HepG2 (cell line): Measurements from ENCODE around the gene NMT2. TPM values are rescaled to one million over a fixed set of nuclear protein-coding genes. Genes with fewer than 3 reads are reported as not detected.

Experiments used
- ATAC-seq: fragments of 200-7000 bp; cut with Tn5 transposase; 3 replicates; pipeline ENCODE4 v1.9.1; 2020; ENCODE audit warnings: mild to moderate bottlenecking, moderate library complexity
- BruUV-seq: library from RNA; stranded (reverse); fragments of 400-500 nt; replicated peaks from 2 replicates; lab custom pipeline; 2021; lab: Mats Ljungman, UMichigan
- CTCF ChIA-PET: fragments of 300-600 bp; formaldehyde crosslinking; extraction: SDS; loops from one replicate; lab custom pipeline; 2021; ENCODE audit warnings: low total read pairs, inconsistent platforms, low intra/inter-chr PET ratio; lab: Yijun Ruan, JAX
- POLR2A ChIA-PET: fragments of 350-600 bp; sonication (Branson Sonifier 250); formaldehyde crosslinking; loops from one replicate; lab custom pipeline; 2020; ENCODE audit warnings: antibody characterized with exemption, inconsistent platforms; lab: Yijun Ruan, JAX
- DNase-seq: peaks from one replicate; pipeline ENCODE4 v3.0.0-alpha.2; 2015; ENCODE audit warnings: low spot score
- FAIRE-seq: peaks from 3 replicates; lab custom pipeline; 2011; peaks lifted over from hg19 to GRCh38; lab: Jason Lieb, UNC
- H2AFZ ChIP-seq: one replicate; pipeline ENCODE4 v1.6.1; 2011; ENCODE audit warnings: low read length, inconsistent platforms
- H3K27ac ChIP-seq: fragments of 300-600 bp; 3 replicates; pipeline ENCODE4 v1.8.0; 2011; ENCODE audit warnings: mixed run types, mild to moderate bottlenecking, mixed read lengths, low read length, inconsistent platforms; ENCODE audit not compliant: insufficient read depth; ENCODE audit errors: extremely low read length
- H3K27me3 ChIP-seq, 2 experiments: fragments of 200-600 bp in 1 of 2; 2 replicates in 1 of 2; 3 replicates in 1 of 2; pipeline versions ENCODE4 v1.6.0 to v1.8.0; 2011; ENCODE audit warnings: low read length in 2 of 2, mild to moderate bottlenecking in 2 of 2, moderate library complexity in 2 of 2, inconsistent platforms in 1 of 2; ENCODE audit not compliant: insufficient read depth in 2 of 2, control insufficient read depth in 1 of 2
- H3K36me3 ChIP-seq, 2 experiments: fragments of 200-600 bp in 1 of 2; replicated peaks in 1 of 2; 2 replicates in 1 of 2; 3 replicates in 1 of 2; pipeline versions ENCODE4 v1.5.1 to v1.8.0; 2011; ENCODE audit warnings: low read length in 2 of 2, inconsistent platforms in 1 of 2; ENCODE audit not compliant: insufficient read depth in 2 of 2, control insufficient read depth in 1 of 2
- H3K4me1 ChIP-seq: 2 replicates; pipeline ENCODE4 v1.5.1; 2012; ENCODE audit warnings: low read length, inconsistent platforms; ENCODE audit not compliant: insufficient read depth
- H3K4me2 ChIP-seq: 2 replicates; pipeline ENCODE4 v1.6.0; 2011; ENCODE audit warnings: low read depth, low read length, inconsistent platforms
- H3K4me3 ChIP-seq, 3 experiments: fragments of 200-600 bp in 1 of 3; sonication (generic), shearing (Covaris generic) in 1 of 3; replicated peaks in 1 of 3; 2 replicates each; pipeline ENCODE4 v1.5.1; 2011 to 2016; ENCODE audit warnings: low read length in 3 of 3, inconsistent platforms in 2 of 3, low read depth in 2 of 3, mild to moderate bottlenecking in 2 of 3, control low read depth in 1 of 3, mixed read lengths in 1 of 3; ENCODE audit not compliant: insufficient read depth in 1 of 3
- H3K79me2 ChIP-seq: one replicate; pipeline ENCODE4 v1.6.1; 2011; ENCODE audit warnings: low read length, inconsistent platforms; ENCODE audit not compliant: insufficient read depth
- H3K9ac ChIP-seq: 2 replicates; pipeline ENCODE4 v1.6.0; 2011; ENCODE audit warnings: mild to moderate bottlenecking, low read depth, low read length, inconsistent platforms; ENCODE audit not compliant: insufficient read depth
- H3K9me3 ChIP-seq: 2 replicates; pipeline ENCODE4 v1.5.1; 2012; ENCODE audit warnings: mild to moderate bottlenecking, low read length
- H4K20me1 ChIP-seq: 2 replicates; pipeline ENCODE4 v1.6.0; 2011; ENCODE audit warnings: inconsistent platforms, mild to moderate bottlenecking, low read length, moderate library complexity; ENCODE audit not compliant: insufficient read depth
- CCAR2 ChIP-seq: fragments of 200-400 bp; formaldehyde crosslinking; optimal IDR thresholded peaks from 2 replicates; pipeline ENCODE3; 2018; ENCODE audit warnings: low read depth, mild to moderate bottlenecking, low read length, moderate library complexity
- GPN1 ChIP-seq: sonication (generic); formaldehyde crosslinking; IDR thresholded peaks from 2 replicates; pipeline ENCODE4 v1.5.1; 2020; ENCODE audit warnings: missing genetic modification reagents, borderline replicate concordance
- NCOA2 ChIP-seq: sonication (generic); formaldehyde crosslinking; IDR thresholded peaks from 2 replicates; pipeline ENCODE4 v1.8.0; 2022; ENCODE audit warnings: inconsistent platforms
- PRMT3 ChIP-seq: sonication (generic); formaldehyde crosslinking; IDR thresholded peaks from 2 replicates; pipeline ENCODE4 v1.8.1; 2022; ENCODE audit warnings: low read depth, mild to moderate bottlenecking, moderate library complexity, missing genetic modification reagents, borderline replicate concordance
- YEATS4 ChIP-seq: sonication (generic); formaldehyde crosslinking; IDR thresholded peaks from 2 replicates; pipeline ENCODE4 v1.4.0; 2020; ENCODE audit warnings: missing genetic modification reagents, borderline replicate concordance
- ZBTB21 ChIP-seq: sonication (generic); formaldehyde crosslinking; IDR thresholded peaks from 2 replicates; pipeline ENCODE4 v1.4.0; 2020; ENCODE audit warnings: missing genetic modification reagents
- ZNF205 ChIP-seq: IDR thresholded peaks from 2 replicates; pipeline ENCODE4 v1.6.1; 2018; ENCODE audit warnings: missing biosample characterization, missing genetic modification reagents
- ZNF44 ChIP-seq: sonication (generic); formaldehyde crosslinking; IDR thresholded peaks from 2 replicates; pipeline ENCODE4 v1.5.1; 2020; ENCODE audit warnings: mild to moderate bottlenecking, missing genetic modification reagents
- ZNF660 ChIP-seq: sonication (generic); formaldehyde crosslinking; IDR thresholded peaks from 2 replicates; pipeline ENCODE4 v1.5.1; 2020; ENCODE audit warnings: mild to moderate bottlenecking, low read depth, missing genetic modification reagents, borderline replicate concordance
- WGBS: methylation state at CpG from one replicate; pipeline ENCODE4 v1.1.6; 2017; ENCODE audit warnings: low lambda C conversion rate; 5-methylcytosine and 5-hydroxymethylcytosine counted together
- in situ Hi-C: cut with HindIII; loops from 2 replicates; pipeline ENCODE4 v1.10.0; 2017; ENCODE audit warnings: low pct_unique_long_range_greater_than_20kb; ENCODE audit not compliant: extremely low pct_ligation_motif_present
- intact Hi-C: fragments of 100-400 bp; cut with micrococcal nuclease; formaldehyde crosslinking; loops from one replicate; pipeline ENCODE4 v1.10.0; 2022; ENCODE audit not compliant: unreplicated experiment
- polyA plus RNA-seq, 8 experiments: library from polyadenylated mRNA; depleted of rRNA in 3 of 8; stranded (reverse) in 7 of 8; unstranded in 1 of 8; fragments of >200 nt; fragmentation: Illumina TruSeq in 4 of 8; extraction: Trizol in 4 of 8; gene quantifications; 2 replicates each; pipeline versions ENCODE4 v1.2.1 to v1.2.3, GENCODE V29; 2011 to 2016; ENCODE audit warnings: low read depth in 4 of 8, missing spikeins in 1 of 8, mixed read lengths in 1 of 8; ENCODE audit not compliant: insufficient read depth in 1 of 8
- total RNA-seq, 5 experiments: library from RNA; depleted of rRNA; stranded (reverse); fragments of >200 nt; fragmentation: Illumina TruSeq; extraction: Trizol; gene quantifications; 2 replicates each; pipeline ENCODE4 v1.2.3, GENCODE V29; 2016; ENCODE audit warnings: low read depth in 1 of 5
- TF ChIP-seq, protein P1 (sequence below): sonication (generic); formaldehyde crosslinking; IDR thresholded peaks from 2 replicates; pipeline ENCODE4 v1.4.0; 2020; ENCODE audit warnings: missing genetic modification reagents
- TF ChIP-seq, protein P2 (sequence below): sonication (generic); formaldehyde crosslinking; IDR thresholded peaks from 2 replicates; pipeline ENCODE4 v1.5.0; 2020; ENCODE audit warnings: mild to moderate bottlenecking, missing genetic modification reagents, moderate library complexity
- TF ChIP-seq, protein P3 (sequence below): sonication (generic); formaldehyde crosslinking; IDR thresholded peaks from 2 replicates; pipeline ENCODE4 v1.4.0; 2020; ENCODE audit warnings: mild to moderate bottlenecking, missing genetic modification reagents

NMT2 gene
- total and polyA plus RNA-seq, 2 of the 13 experiments (the other 11 are each of a cell fraction or from before 2014, with no cell fraction given), result 10.1 to 23.8 TPM

DNA sequence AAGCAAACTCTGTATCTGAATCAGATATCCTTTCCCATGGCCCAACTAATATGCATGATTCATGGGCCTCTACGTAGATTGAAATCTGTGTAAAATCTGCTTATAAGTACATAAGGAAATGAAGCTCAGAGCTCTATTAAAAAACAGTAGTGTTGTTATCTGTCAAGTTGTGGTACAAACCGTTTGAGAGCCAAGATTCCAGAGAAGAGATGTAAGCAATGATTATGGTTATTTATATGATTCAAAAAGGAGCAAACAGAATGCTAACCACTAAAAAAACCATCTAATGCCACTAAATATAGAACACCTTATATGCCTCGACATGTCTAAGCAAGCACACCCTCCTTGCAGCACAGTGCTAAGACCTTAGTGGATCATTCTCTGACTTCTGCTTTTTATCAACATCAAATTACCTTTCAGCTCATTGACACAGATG, 44.7 kb downstream of the NMT2 start (continued):
- TF ChIP-seq PRMT3 (CRISPR knock-in tag) (no peak), ZNF205 (CRISPR knock-in tag) (no peak), GPN1 (CRISPR knock-in tag) (no peak), ZBTB21 (no peak), ZNF44 (CRISPR knock-in tag) (no peak), ZNF660 (CRISPR knock-in tag) (no peak), YEATS4 (CRISPR knock-in tag) (no peak)
- TF ChIP-seq, protein P1, sequence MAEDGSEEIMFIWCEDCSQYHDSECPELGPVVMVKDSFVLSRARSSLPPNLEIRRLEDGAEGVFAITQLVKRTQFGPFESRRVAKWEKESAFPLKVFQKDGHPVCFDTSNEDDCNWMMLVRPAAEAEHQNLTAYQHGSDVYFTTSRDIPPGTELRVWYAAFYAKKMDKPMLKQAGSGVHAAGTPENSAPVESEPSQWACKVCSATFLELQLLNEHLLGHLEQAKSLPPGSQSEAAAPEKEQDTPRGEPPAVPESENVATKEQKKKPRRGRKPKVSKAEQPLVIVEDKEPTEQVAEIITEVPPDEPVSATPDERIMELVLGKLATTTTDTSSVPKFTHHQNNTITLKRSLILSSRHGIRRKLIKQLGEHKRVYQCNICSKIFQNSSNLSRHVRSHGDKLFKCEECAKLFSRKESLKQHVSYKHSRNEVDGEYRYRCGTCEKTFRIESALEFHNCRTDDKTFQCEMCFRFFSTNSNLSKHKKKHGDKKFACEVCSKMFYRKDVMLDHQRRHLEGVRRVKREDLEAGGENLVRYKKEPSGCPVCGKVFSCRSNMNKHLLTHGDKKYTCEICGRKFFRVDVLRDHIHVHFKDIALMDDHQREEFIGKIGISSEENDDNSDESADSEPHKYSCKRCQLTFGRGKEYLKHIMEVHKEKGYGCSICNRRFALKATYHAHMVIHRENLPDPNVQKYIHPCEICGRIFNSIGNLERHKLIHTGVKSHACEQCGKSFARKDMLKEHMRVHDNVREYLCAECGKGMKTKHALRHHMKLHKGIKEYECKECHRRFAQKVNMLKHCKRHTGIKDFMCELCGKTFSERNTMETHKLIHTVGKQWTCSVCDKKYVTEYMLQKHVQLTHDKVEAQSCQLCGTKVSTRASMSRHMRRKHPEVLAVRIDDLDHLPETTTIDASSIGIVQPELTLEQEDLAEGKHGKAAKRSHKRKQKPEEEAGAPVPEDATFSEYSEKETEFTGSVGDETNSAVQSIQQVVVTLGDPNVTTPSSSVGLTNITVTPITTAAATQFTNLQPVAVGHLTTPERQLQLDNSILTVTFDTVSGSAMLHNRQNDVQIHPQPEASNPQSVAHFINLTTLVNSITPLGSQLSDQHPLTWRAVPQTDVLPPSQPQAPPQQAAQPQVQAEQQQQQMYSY, result no peak

DNA sequence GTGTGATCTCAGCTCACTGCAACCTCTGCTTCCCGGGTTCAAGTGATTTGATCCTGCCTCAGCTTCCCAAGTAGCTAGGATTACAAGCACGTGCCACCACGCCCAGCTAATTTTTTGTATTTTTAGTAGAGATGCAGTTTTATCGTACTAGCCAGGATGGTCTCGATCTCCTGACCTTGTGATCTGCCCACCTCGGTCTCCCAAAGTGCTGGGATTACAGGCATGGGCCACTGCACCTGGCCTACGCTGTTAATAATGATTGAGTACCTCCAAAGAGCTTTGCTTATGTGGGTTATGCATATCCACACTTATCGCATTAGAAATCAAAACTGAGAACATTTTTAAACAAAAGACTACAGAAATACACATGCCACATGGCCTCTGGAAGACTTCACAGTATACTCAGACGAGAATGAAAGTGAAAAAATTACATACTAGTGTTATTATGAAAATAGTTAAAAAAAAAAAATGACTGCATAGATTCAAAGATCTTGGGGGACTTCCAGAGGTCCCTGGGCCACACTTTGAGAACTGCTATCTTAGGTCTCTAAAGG, 45.9 kb downstream of the NMT2 start:
- Histone ChIP-seq H3K4me2 (no peak overlapping the region), H4K20me1 (no peaks in the 10 kb centered on the region), H3K27me3 (no peaks in the 10 kb centered on the region), H3K9ac (no peak overlapping the region), H3K4me3 (no peak overlapping the region), H3K27ac (no peak overlapping the region), H3K36me3 (peaks cover 12 to 46% of the 10 kb centered on the region in 2 experiments; a peak in 4 of 5 replicates), H3K79me2 (no peaks in the 10 kb centered on the region), H3K9me3 (no peaks in the 10 kb centered on the region), H3K4me1 (no peaks in the 10 kb centered on the region), H2AFZ (no peak overlapping the region)
- FAIRE-seq, result no peak
- no peak for ATAC-seq
- no TSS peak for BruUV-seq
- ChIA-PET CTCF (no interaction called here), POLR2A (no interaction called here)
- TF ChIP-seq, protein P2, sequence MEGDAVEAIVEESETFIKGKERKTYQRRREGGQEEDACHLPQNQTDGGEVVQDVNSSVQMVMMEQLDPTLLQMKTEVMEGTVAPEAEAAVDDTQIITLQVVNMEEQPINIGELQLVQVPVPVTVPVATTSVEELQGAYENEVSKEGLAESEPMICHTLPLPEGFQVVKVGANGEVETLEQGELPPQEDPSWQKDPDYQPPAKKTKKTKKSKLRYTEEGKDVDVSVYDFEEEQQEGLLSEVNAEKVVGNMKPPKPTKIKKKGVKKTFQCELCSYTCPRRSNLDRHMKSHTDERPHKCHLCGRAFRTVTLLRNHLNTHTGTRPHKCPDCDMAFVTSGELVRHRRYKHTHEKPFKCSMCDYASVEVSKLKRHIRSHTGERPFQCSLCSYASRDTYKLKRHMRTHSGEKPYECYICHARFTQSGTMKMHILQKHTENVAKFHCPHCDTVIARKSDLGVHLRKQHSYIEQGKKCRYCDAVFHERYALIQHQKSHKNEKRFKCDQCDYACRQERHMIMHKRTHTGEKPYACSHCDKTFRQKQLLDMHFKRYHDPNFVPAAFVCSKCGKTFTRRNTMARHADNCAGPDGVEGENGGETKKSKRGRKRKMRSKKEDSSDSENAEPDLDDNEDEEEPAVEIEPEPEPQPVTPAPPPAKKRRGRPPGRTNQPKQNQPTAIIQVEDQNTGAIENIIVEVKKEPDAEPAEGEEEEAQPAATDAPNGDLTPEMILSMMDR (CRISPR knock-in tag), result no peak
- TF ChIP-seq NCOA2 (CRISPR knock-in tag), result no peak
- TF ChIP-seq, protein P3, sequence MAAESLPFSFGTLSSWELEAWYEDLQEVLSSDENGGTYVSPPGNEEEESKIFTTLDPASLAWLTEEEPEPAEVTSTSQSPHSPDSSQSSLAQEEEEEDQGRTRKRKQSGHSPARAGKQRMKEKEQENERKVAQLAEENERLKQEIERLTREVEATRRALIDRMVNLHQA, result no peak
- no peak for TF ChIP-seq CCAR2
- DNase-seq, result no peak
- WGBS, result 98% methylated on average over 9 of the region's 9 CpGs
- intact Hi-C loops (no loop called here), in situ Hi-C loops (no loop called here)
